Mucosa of descending colon (tissue), 3 donors: ENCODE measurements around the gene HES3. TPM values are rescaled to one million over a fixed set of nuclear protein-coding genes. Genes with fewer than 3 reads are reported as not detected.

Experiments
- ATAC-seq: fragments of 200-7000 bp; cut with Tn5 transposase; one replicate; pipeline ENCODE4 v1.9.1; 2020; ENCODE audit warnings: mild to moderate bottlenecking, moderate library complexity
- DNase-seq, 3 donors: peaks; one replicate each; pipeline ENCODE4 v3.0.0-alpha.2; 2020
- H3K36me3 ChIP-seq: fragments of 200-600 bp; one replicate; pipeline ENCODE4 v1.8.0; 2021; ENCODE audit warnings: low read depth, mild to moderate bottlenecking
- H3K4me1 ChIP-seq: fragments of 200-600 bp; one replicate; pipeline ENCODE4 v1.8.0; 2021; ENCODE audit warnings: low read depth, mild to moderate bottlenecking
- H3K4me3 ChIP-seq: fragments of 200-600 bp; one replicate; pipeline ENCODE4 v1.8.0; 2021; ENCODE audit warnings: mild to moderate bottlenecking
- H3K9me3 ChIP-seq: fragments of 200-600 bp; one replicate; pipeline ENCODE4 v1.8.0; 2021; ENCODE audit warnings: mild to moderate bottlenecking
- intact Hi-C, 2 donors: fragments of 100-400 bp; cut with DNase I in 1 of 2; cut with micrococcal nuclease in 1 of 2; formaldehyde crosslinking; loops; one replicate each; pipeline versions ENCODE4 v1.11.0 to v1.11.1; 2022; cut with DNase I, micrococcal nuclease
- total RNA-seq, 3 donors: library from RNA; stranded (reverse); fragmentation: NEBNext Ultra II Directional in 2 of 3; extraction: Animal tissue kit (Norgen Biotek cat#: 25700) in 2 of 3; gene quantifications; one replicate each; pipeline versions ENCODE4 v1.2.1 to v1.2.4, GENCODE V29; 2021 to 2023
- TF ChIP-seq, protein P1 (sequence below): fragments of 200-600 bp; IDR thresholded peaks from one replicate; pipeline ENCODE4 v1.8.0; 2022; ENCODE audit warnings: antibody characterized with exemption, mild to moderate bottlenecking
- donor health status: DM: no; HTN: no; CAD: no; lungs with moderate emphysema.
- donor health status: DM: no; HTN: no; CAD: no.
- donor health status: DM: no; HTN: yes; CAD: no.

The HES3 gene
- total RNA-seq, 3 donors from 2014 or later = not detected

DNA sequence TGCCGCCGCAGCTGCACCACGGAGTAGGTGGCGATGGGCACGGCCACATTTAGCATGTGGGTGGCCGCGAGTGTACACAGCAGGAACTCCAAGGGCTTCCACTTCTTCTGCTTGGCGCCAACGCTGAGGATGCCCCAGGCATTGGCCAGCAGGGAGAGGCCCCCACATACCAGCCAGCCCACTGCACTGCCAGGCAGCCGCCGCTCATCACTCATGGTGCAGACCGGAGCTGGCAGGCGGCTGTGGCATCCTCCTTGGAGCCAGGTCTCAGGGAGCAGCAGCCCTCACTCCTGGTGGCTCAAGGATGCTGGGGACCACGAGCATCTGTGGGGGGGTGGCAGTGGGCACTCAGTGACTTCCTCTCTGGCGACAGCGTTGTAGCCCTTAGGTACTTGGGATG, 10.7 kb downstream of the HES3 start:
- H3K36me3 ChIP-seq = no peaks in the 10 kb centered on the region
- peaks cover 9% of the 10 kb centered on the region for H3K4me1 ChIP-seq
- no peak overlapping the region for H3K4me3 ChIP-seq
- TF ChIP-seq, protein P1, sequence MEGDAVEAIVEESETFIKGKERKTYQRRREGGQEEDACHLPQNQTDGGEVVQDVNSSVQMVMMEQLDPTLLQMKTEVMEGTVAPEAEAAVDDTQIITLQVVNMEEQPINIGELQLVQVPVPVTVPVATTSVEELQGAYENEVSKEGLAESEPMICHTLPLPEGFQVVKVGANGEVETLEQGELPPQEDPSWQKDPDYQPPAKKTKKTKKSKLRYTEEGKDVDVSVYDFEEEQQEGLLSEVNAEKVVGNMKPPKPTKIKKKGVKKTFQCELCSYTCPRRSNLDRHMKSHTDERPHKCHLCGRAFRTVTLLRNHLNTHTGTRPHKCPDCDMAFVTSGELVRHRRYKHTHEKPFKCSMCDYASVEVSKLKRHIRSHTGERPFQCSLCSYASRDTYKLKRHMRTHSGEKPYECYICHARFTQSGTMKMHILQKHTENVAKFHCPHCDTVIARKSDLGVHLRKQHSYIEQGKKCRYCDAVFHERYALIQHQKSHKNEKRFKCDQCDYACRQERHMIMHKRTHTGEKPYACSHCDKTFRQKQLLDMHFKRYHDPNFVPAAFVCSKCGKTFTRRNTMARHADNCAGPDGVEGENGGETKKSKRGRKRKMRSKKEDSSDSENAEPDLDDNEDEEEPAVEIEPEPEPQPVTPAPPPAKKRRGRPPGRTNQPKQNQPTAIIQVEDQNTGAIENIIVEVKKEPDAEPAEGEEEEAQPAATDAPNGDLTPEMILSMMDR = no peak
- H3K9me3 ChIP-seq = no peaks in the 10 kb centered on the region
- intact Hi-C loops = no loop called here
- no peak for ATAC-seq
- DNase-seq = no peak

DNA sequence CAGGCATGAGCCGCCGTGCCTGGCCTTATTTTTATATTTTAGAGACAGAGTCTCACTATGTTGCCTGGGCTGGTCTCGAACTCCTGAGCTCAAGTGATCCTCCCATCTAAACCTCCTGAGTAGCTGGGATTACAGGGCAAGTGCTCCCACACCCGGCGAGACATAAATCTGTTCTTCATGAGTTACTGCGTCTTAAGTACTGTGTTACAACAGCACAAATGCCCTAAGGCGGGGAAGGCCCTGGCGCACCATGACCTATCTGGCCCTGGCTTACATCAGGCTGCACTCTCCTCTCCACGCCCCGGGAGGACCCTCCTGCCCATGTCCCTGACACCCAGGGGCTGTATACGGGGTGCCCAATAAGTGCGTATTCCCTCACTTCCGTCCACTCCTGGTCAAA, 12.7 kb downstream of the HES3 start:
- DNase-seq = no peak
- TF ChIP-seq, protein P1 = no peak
- no peak overlapping the region for H3K4me3 ChIP-seq
- H3K4me1 ChIP-seq = peaks cover 16% of the 10 kb centered on the region
- H3K9me3 ChIP-seq = no peaks in the 10 kb centered on the region
- H3K36me3 ChIP-seq = no peaks in the 10 kb centered on the region
- intact Hi-C loops = no loop called here
- ATAC-seq = no peak

DNA sequence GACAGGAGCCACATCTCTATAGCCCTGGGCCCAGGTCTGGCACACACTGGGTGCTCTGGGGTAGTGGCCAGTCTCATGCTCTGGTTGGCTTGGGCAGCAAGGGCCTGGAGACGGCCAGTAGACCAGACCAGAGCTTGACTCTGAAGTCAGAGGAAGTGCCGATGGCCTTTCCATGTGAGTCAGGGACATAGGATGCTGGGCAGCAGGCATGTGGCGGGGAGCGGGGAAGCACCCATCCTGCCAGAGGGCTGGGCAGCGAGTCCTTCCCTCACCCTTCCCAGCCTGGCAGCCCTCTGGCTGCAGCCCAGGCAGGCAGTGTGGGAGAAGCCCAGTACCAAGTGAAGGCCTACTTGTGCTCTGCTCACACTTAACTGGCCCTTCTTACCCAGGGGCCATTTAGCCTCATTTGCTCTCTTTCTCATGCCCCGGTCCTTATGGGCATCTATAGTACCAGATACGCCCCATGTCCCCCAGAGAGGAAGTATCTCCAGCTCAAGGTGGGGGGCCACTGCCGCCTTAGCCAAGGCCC, 13.6 kb downstream of the HES3 start:
- Histone ChIP-seq H3K36me3 (no peaks in the 10 kb centered on the region), H3K9me3 (no peaks in the 10 kb centered on the region), H3K4me3 (no peak overlapping the region), H3K4me1 (peaks cover 16% of the 10 kb centered on the region)
- intact Hi-C loops = no loop called here
- ATAC-seq = no peak
- no peak for DNase-seq
- TF ChIP-seq, protein P1 = no peak

DNA sequence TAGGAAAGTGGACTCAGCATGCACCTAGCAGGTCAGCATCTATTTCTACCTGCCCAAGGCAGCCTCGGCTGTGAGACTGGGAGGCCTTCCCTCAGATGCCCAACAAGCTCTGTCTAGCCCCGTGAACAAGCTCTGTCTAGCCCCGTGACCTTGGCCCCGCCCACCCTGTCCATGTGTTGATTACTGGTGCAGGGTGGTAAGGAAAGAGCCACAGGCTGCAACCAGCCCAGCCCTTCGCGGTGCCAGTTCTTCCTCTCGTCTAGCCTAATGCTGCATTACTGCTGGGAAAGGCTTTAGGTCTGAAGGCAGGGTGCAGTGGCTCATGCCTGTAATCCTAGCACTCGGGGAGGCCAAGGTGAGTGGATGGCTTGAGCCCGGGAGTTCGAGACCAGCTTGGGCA, 14.7 kb downstream of the HES3 start:
- TF ChIP-seq, protein P1 = no peak
- H3K4me1 ChIP-seq = peaks cover 16% of the 10 kb centered on the region
- no peaks in the 10 kb centered on the region for H3K36me3 ChIP-seq
- peak; percentile 19 for ATAC-seq
- peak in 2 of 3 donors; percentile 66 to 70 for DNase-seq
- intact Hi-C loops = no loop called here
- H3K4me3 ChIP-seq = no peak overlapping the region
- no peaks in the 10 kb centered on the region for H3K9me3 ChIP-seq

DNA sequence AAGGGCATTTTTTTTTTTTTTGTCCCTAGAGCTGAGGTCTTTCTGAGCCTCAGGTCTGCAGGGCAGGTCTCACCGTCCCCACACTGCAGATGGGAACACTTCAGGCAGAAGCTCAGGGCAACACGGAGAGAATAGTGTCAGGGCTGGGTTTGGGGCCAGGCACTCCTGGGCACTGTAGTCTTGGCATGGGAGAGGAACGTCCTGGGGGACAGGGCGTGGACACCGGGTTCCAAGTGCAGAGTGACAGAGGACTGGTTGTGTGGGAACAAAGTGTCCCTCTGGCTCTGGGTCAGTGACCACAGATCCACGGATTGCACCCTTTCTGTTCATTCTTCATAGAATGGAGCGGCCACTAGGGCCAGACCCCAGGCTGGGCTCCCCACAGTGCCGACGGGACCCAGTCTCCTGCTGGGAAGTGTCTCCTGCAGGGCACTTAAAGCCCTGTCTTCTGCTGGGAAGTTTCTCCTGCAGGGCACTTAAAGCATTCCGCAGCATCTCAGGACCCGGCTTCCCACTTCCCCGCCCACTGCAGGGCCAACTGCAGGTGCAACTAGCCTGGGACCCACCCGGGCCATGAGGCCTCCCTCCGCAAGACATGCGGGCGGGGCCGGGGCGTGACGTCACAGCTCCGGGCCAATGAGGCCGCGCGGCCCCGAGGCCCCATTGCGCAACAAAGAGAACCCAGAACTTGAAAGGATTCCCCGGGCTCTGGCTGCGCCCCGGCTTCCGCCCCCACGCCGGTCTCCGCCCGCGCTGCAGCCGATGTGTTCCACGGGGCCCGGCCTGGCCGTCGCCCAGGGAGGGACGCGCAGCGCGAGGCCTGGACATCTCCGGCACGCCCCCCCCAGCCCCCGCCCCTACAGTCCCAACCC, 15.7 kb downstream of the HES3 start:
- Histone ChIP-seq H3K4me1 (peaks cover 16% of the 10 kb centered on the region), H3K9me3 (no peaks in the 10 kb centered on the region), H3K4me3 (peak overlapping the region; percentile 32), H3K36me3 (no peaks in the 10 kb centered on the region)
- peak; percentile 75 for ATAC-seq
- TF ChIP-seq, protein P1 = no peak
- peak; percentile 87 to 88 (median 87) for DNase-seq
- intact Hi-C loops = no loop called here
